Activated B cell treated with CpG ODN at 0.5 μM for 24 hours (primary cell): ENCODE data around the gene SLC41A3. TPM values are rescaled to one million over a fixed set of nuclear protein-coding genes. Genes with fewer than 3 reads are reported as not detected.
"Not testable (repeated sequence)": the region's sequence is repeated elsewhere in the genome, so short reads cannot be mapped to it uniquely, and the experiment has no call there.

ENCODE experiments used
- ATAC-seq: fragments of 200-7000 bp; cut with Tn5 transposase; one replicate; pipeline ENCODE4 v1.10.0; 2021; ENCODE audit warnings: low read depth, mild to moderate bottlenecking, moderate library complexity
- CTCF ChIA-PET: fragments of 350-600 bp; sonication (Branson Sonifier 250); formaldehyde crosslinking; loops from one replicate; lab custom pipeline; 2021; ENCODE audit warnings: antibody characterized with exemption; lab: Charles Lee
- POLR2A ChIA-PET: fragments of 350-600 bp; sonication (Branson Sonifier 250); formaldehyde crosslinking; loops from one replicate; lab custom pipeline; 2021; ENCODE audit warnings: antibody characterized with exemption; lab: Charles Lee
- DNase-seq: peaks from one replicate; pipeline ENCODE4 v3.0.0; 2022
- H3K27ac Mint-ChIP-seq: one replicate; pipeline ENCODE4 v1.8.0; 2020; ENCODE audit warnings: mixed read lengths
- H3K27me3 Mint-ChIP-seq: one replicate; pipeline ENCODE4 v1.8.0; 2021; ENCODE audit warnings: mixed read lengths
- H3K36me3 Mint-ChIP-seq: one replicate; pipeline ENCODE4 v1.8.0; 2021; ENCODE audit warnings: low read depth, mixed read lengths
- H3K4me1 Mint-ChIP-seq: one replicate; pipeline ENCODE4 v1.8.0; 2021; ENCODE audit warnings: mixed read lengths
- H3K4me3 Mint-ChIP-seq: one replicate; pipeline ENCODE4 v1.8.0; 2020; ENCODE audit warnings: mild to moderate bottlenecking, mixed read lengths
- H3K9me3 Mint-ChIP-seq: one replicate; pipeline ENCODE4 v1.8.0; 2020; ENCODE audit warnings: mixed read lengths
- intact Hi-C: fragments of 100-400 bp; cut with micrococcal nuclease; formaldehyde crosslinking; loops from one replicate; pipeline ENCODE4 v1.15.1; 2024
- total RNA-seq: library from RNA; stranded (reverse); gene quantifications from 2 replicates; pipeline ENCODE4 v1.2.3, GENCODE V29; 2022
- TF ChIP-seq, protein P1 (sequence below): fragments of 200-600 bp; IDR thresholded peaks from one replicate; pipeline ENCODE4 v1.8.0; 2022; ENCODE audit warnings: antibody characterized with exemption, mild to moderate bottlenecking

Gene SLC41A3
- total RNA-seq, 1 donor from 2014 or later = 36.2 TPM

DNA sequence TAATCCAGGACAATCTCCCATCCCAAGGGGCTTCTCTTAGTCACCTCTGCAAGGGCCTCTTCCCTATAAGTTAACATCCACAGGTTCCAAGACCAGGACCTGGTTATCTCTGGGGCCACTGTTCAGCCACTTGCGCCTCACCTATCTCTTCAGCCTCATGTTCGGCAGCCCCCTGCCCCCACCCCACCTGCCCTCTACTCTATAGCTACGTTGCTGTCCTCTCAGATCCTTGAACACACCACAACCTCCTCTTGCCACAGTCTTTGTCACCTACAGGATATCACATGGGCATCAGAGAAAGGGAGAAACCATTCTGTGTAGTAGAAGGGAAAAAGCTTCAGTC lies 33.9 kb downstream of the SLC41A3 start:
- no peaks in the 10 kb centered on the region for H3K9me3 Mint-ChIP-seq
- DNase-seq (no peak), ATAC-seq (no peak)
- no peak overlapping the region for H3K4me3 Mint-ChIP-seq
- POLR2A ChIA-PET = no interaction called here
- intact Hi-C loops = no loop called here
- no peak overlapping the region for H3K27ac Mint-ChIP-seq
- H3K4me1 Mint-ChIP-seq = peaks cover 28% of the 10 kb centered on the region
- TF ChIP-seq, protein P1, sequence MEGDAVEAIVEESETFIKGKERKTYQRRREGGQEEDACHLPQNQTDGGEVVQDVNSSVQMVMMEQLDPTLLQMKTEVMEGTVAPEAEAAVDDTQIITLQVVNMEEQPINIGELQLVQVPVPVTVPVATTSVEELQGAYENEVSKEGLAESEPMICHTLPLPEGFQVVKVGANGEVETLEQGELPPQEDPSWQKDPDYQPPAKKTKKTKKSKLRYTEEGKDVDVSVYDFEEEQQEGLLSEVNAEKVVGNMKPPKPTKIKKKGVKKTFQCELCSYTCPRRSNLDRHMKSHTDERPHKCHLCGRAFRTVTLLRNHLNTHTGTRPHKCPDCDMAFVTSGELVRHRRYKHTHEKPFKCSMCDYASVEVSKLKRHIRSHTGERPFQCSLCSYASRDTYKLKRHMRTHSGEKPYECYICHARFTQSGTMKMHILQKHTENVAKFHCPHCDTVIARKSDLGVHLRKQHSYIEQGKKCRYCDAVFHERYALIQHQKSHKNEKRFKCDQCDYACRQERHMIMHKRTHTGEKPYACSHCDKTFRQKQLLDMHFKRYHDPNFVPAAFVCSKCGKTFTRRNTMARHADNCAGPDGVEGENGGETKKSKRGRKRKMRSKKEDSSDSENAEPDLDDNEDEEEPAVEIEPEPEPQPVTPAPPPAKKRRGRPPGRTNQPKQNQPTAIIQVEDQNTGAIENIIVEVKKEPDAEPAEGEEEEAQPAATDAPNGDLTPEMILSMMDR = no peak
- CTCF ChIA-PET = no interaction called here
- H3K36me3 Mint-ChIP-seq = peaks cover 19% of the 10 kb centered on the region
- no peaks in the 10 kb centered on the region for H3K27me3 Mint-ChIP-seq

DNA sequence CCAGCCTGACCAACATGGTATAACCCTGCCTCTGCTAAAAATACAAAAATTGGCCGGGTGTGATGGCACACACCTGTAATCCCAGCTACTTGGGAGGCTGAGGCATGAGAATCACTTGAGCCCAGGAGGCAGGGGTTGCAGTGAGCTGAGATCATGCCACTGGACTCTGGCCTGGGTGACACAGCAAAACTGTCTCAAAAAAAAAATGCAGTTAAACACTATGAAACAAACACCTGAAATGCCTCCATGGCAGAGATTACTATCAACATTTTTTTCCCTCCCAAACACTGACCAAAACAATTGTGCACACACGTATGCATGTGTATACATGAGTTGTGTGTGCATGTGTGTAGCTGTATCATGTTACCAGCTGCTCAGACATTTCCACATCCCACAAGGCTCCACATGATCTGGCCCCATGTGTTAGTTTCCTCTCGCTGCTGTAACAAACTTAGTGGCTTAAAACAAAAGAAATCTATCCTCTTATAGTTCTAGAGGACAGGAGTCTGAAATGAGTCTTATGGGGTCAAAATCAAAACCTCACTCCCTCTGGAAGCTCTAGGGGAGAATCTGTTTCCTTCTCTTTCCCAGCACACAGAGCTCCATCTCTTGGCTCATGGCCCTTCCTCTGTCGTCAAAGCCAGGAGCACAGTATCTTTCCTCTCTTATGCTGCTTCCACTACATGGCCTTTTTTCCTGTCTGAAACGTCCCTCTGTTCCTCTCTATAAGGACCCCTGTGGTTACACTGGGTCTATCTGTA lies 34.5 kb downstream of the SLC41A3 start:
- Mint-ChIP-seq H3K27me3 (no peaks in the 10 kb centered on the region), H3K9me3 (no peaks in the 10 kb centered on the region), H3K4me1 (peaks cover 25% of the 10 kb centered on the region), H3K4me3 (no peak overlapping the region), H3K36me3 (peaks cover 19% of the 10 kb centered on the region), H3K27ac (no peak overlapping the region)
- POLR2A ChIA-PET = no interaction called here
- TF ChIP-seq, protein P1 = no peak
- no peak for ATAC-seq
- DNase-seq = no peak
- intact Hi-C loops = no loop called here
- CTCF ChIA-PET = no interaction called here

DNA sequence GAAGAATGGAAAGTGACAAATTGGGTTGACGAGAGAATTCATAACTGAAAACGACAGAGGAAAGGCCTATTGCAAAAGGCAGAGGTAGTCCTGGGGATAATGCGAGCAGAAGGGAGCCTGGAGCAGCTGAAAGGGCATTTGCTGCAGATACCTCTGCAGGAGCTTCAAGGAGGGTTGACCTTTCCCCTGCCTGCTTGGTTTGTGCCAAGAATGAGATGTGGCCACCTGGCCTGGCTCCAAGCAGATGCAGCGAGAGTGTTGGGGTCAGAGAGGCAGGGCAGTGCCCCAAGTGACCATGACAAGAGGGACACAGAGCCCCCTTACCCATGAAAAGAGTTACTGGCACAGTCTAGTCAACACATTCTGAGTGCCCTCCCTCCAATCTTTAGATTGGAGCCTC lies 43.5 kb downstream of the SLC41A3 start:
- H3K9me3 Mint-ChIP-seq = peaks cover 6% of the 10 kb centered on the region
- intact Hi-C loops = no loop called here
- no peaks in the 10 kb centered on the region for H3K27me3 Mint-ChIP-seq
- POLR2A ChIA-PET = no interaction called here
- DNase-seq (no peak), ATAC-seq (no peak)
- H3K4me1 Mint-ChIP-seq = no peaks in the 10 kb centered on the region
- TF ChIP-seq, protein P1 = no peak
- CTCF ChIA-PET = no interaction called here
- peaks cover 38% of the 10 kb centered on the region for H3K36me3 Mint-ChIP-seq
- no peak overlapping the region for H3K27ac Mint-ChIP-seq
- no peak overlapping the region for H3K4me3 Mint-ChIP-seq

DNA sequence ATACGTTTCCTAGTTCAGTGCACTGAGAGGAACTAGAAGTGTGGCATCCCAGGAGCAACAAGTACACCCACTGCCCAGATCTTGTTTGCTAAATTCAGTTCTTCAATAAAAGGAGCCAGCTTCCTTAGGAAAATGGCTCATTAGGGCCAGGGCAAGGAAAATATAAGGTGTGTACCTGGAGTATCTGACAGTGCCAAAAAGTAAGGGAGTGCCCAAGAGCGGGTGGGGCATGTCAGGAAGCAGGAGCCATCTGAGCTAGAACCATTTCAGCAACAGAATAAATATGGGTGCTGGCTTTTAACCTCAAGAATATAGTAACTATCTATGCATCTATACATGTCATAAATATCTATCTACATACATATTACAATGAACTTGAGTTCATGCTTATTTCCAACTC lies 44.1 kb downstream of the SLC41A3 start:
- no peak for ATAC-seq
- ChIA-PET CTCF (no interaction called here), POLR2A (no interaction called here)
- Mint-ChIP-seq H3K9me3 (peaks cover 6% of the 10 kb centered on the region), H3K27me3 (no peaks in the 10 kb centered on the region), H3K27ac (no peak overlapping the region), H3K4me1 (no peaks in the 10 kb centered on the region), H3K36me3 (peaks cover 42% of the 10 kb centered on the region), H3K4me3 (no peak overlapping the region)
- DNase-seq = no peak
- TF ChIP-seq, protein P1 = no peak
- intact Hi-C loops = no loop called here

DNA sequence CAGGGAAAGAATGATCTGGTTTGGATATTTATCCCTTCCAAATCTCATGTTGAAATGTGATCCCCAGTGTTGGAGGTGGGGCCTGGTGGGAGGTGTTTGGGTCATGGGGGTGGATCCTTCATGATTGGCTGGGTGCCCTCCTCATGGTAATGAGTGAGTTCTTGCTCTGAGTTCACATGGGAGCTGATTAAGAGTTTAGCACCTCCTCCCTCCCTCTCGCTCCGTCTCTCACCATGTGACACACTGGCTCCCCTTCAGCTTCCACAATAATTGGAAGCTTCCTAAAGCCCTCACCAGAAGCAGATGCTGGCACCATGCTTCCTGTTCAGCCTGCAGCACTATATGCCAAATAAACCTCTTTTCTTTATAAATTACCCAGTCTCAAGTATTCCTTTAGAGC lies 45.1 kb downstream of the SLC41A3 start:
- H3K9me3 Mint-ChIP-seq, H3K27me3 Mint-ChIP-seq, POLR2A ChIA-PET, DNase-seq, CTCF ChIA-PET, H3K27ac Mint-ChIP-seq, H3K4me3 Mint-ChIP-seq, H3K4me1 Mint-ChIP-seq, ATAC-seq, intact Hi-C loops: not testable (repeated sequence)
- peaks cover 44% of the 10 kb centered on the region for H3K36me3 Mint-ChIP-seq
